GM19328 (cell line): Measurements from ENCODE around the gene LRRC8C.

Experiments
- ATAC-seq: cut with Tn5 transposase; IDR thresholded peaks from one replicate; pipeline ENCODE4 v1.9.1; 2021; ENCODE audit warnings: mild to moderate bottlenecking, moderate library complexity; ENCODE audit not compliant: unreplicated experiment

The LRRC8C gene

DNA sequence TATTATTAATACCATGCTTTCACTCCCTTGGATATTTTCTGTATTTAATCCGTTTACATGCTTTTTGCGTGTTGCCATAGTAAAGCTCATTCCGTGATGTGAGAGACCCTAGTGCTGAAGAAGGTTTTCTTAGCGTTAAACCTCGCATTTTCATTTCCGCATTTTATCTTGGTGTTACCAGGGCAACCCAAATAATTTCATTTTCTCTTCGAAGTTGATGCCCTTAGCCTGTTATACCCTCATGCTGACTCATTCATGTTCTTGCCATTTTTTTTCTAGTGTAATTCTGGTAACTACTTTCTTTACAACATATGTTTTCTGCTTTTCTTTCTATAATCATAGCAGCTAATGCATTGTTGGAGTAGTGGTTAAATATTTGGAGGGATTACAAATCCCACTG is 37.2 kb downstream of the LRRC8C start:
- ATAC-seq, result peak; percentile 96

DNA sequence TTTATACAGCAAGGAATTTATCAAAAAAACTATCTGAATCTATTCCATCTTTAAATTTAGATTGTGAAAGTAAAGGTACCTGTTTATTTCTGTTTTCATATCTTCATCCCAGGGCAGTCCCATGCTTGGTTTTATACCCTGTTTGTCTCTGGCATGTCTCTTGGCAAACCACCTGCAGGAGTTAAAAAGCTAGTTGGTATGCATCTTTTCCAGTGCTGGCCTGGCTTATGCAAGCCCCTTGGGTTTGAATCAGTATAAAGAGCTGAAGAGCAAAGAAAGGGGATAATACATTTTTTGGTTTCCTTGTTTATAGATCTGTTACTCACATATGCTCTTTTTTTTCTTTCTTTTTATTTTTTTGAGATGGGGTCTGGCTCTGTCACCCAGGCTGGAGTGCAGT is 37.8 kb downstream of the LRRC8C start:
- ATAC-seq, result no peak

DNA sequence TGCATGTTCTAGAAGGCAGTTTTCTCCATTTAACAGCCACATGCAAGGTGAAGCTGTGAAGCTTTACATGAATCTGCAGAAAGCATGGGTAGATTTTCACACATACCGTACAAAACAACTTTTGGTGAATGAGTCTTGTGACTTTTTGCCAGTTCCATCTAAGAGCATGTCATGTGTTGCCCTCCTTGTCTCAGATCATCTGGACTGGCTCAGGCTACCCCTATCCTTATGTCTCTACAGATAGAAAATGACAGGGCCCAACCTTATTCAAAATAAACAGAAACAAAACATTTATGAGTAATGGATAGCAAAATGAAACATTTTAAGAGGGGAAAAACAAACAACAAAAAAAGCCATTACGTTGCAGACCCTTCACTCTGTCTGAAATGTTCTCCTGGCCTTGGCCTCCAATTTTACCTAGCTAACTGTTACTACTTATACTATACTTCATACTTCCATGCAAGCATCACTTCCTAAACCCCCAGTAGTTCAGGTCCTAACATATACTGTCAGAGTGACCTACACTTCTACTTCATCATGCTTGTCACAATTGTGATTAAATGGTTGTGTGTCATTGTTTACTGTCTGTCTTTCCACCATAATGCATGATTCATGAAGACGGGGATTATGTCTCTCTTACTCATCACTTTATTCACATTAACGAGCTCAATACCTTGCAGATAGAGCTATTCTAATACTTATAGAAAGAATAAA is 39.0 kb downstream of the LRRC8C start:
- ATAC-seq, result no peak

DNA sequence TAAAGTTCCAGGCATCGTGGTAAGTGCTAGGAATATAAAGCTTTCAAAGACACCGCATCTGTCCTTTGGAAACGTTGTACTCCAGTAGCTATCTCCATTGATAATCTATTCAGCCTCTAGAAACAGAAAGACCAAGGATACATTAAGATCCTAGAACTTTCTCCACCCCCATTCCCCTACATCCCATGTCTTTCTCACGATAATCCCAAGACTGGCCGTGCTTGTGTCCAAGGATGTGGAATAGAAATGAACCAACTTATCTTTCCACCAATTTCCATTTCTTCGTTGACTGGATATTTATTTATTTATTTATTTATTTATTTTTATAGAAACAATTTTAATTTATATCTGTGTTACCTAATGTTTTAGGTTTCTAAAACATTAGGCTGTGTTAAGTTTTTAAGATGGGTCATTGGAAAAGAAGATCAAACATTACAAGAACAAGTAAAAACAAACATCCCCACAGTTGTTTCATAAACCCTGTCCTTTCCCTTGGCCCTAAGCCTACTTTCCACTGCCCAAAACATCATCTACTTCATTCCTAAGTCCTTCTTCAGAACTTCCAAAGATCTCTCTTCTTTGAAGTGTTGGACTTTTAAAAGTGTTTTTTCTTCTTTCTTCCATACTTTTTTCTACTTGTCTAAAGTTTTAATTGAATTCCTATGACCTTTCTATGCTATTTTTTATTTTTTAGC is 39.7 kb downstream of the LRRC8C start:
- ATAC-seq, result no peak

DNA sequence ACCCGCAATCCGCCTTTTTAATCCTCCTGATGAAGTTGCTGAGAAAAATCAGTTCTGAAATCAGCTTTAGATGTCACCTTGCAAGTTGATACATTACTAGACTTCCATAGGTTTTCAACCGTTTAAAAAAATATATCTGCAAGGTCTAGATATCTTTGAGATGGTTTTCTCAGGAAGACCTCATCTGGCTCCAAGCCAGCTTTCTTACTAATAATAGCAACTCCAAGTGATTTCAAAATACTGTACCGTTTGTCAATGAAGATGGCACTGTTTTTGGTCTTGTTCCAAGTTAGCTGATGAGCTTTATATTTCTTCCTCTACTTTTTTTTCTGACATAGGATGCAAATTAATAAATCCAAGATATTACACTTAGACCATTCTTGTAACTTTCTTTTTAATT is 40.3 kb downstream of the LRRC8C start:
- no peak for ATAC-seq

DNA sequence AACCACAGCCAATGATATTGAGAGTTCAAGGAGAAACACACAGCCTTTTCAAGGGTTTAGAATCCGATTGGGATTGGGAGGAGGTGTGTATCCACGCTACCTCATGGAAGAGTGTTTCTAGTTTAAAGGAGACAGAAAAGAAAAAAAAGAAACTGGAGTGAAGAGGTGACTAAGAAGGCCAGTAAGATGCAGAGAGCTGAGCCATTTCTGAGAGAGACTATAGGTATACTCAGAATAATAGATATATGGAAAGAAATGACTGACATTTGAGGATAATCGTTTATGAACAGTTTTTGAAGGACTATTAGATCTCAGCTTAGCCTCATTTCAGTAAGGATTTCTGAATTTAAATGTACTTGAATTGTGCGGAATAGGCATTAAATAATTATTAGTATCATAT is 42.8 kb downstream of the LRRC8C start:
- ATAC-seq, result no peak

DNA sequence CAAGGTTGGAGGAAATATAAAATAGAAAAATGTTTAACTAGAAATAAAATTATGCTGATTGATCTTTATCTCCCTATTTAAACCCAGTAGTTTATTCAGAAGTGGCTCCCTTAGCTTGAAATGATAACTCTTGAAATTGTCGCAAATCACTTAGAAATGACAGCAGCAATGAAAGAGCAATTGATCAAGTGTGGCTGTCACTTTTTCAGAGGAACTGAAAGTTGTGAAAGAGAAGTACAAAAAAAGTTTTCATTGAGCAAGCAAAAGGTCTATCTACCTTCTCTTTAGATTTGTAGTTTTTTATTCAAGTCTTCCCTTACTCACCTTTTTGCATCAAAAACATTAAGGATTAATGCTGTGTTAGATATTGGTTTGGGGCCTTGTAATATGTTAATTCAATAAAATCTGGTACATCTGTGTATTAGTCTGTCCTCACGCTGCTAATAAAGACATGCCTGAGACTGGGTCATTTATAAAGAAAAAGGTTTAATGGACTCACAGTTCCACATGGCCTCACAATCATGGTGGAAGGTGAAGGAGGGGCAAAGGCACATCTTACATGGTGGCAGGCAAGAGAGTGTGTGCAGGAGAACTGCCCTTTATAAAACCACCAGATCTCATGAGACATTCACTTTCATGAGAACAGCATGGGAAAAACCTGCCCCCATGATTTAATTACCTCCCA is 48.3 kb downstream of the LRRC8C start:
- ATAC-seq, result no peak

DNA sequence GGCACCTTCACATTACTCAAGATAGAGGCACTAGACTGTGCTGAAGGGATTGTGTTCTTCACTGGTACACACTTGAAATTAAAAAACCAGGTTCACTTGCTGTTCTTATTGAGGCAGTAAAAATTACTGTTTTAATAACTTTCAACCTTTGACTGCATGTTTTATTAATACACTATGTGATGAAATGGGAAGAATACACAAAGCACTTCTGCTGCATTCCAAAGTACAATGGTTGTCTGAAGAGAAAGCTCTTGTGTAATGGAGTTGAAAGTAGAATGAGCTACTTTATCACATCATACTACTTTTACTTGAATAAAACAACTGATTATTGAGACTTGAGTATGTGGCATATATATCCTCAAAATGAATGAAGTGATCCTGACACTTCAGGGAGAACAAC is 49.7 kb downstream of the LRRC8C start:
- ATAC-seq, result no peak

DNA sequence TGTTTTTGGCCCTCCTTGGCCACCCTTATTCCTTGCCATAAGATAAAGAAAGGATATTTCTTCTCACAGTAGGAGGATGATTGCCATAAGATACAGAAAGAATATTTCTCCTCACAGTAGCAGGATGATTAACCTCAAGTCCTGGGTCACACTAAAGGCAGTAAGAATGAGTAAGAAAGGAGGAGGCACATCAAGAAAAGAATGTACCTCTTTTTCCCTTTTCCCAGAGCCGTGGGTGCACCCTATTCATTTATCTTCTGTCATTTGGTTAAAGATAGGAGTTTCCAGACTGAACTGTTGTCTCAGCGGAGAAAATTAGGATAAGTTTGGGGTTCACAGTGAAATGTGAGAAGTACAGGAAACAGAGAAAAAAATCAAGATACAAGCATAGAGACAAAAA is 52.5 kb downstream of the LRRC8C start:
- ATAC-seq, result no peak

DNA sequence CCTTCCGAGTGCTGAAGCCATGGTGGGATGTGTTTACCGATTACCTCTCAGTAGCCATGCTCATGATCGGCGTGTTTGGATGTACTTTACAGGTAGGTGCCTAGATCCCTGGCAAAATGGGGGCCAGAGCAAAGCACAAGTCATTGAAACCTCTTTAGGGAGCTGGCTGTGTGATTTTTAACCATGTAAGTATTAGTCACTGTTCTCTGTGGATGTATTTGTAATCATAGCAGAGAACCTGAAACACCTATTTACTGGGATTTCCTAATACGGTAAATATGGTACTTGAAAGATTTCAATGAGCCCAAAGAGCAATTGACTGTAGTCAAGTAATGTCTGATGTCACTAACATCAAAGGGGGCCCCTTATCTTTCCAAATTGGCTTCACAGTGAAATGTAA is 53.6 kb downstream of the LRRC8C start:
- ATAC-seq, result no peak

DNA sequence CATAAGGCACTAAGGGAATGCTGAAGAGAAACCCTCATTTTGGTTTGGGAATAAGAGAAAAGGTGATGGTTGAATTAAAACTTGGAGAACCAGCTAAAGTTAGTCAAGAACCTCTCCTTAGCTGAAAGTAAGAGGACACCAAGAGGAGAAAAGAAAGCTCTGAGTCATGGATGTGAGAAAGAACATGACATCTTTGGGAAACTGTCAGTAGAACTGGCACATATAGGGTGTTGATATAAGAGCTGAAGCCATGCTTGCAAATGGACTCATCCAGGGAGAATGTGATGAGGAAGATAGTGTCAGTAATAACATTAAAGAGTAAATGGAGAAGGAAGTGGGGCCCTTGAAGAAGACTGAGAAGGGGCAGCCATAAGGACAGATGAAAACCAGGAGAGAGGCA is 54.3 kb downstream of the LRRC8C start:
- no peak for ATAC-seq

DNA sequence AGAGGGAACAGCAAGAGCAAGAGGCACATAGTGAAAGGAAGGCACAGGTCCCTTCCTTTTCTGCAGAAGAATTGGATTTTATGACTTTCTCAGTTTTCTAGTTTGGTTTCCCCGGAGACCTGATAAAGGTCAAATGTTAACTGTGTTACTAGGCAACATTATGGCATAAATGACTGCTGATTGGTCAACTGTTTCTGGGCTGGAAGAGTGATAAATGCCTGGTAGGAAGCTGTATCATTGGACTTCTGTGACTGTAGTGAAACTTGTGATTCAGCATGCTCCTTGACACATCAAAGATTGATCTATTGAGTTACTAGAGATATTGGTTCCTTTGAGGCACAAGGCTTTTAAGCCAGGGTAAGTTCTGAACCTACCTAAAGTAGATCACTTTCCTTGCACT is 55.7 kb downstream of the LRRC8C start:
- no peak for ATAC-seq

DNA sequence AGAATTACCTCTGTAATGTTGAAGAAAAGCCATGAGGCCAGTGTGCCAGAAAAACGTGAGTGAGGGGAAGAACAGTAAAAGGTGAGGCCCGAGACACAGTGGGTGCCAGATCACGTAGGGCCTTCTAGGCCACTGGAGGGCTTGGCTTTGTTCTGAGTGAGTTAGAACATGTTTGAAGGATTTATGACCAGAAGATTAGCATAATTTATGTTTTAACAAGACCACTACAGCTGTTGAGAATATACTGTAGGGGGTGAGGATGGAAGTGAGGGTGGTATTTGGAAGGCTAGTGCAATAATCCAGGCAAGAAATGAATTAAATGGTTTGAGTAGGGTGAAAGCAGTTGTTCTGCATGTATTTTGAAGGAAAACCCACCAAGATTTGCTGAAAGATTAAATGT is 56.3 kb downstream of the LRRC8C start:
- ATAC-seq, result no peak

DNA sequence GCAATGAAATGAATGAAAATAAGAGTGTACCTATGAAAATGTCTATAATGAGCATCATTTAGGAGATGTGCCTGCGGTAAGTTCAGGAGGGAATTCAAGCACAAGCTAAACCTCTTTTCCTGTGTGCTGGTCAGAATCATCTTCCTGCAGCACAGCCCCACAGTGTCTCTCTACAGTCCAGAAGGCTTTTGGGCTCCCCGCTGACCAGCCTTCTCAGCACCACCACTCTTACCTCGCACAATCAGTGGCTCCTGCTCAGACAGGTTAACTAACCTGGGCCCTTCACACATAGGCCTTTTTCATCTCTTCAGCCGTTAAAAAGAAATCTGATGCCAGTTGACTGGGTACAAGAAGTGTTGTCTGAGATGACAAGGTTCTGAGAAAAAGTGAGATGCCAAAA is 57.7 kb downstream of the LRRC8C start:
- no peak for ATAC-seq

DNA sequence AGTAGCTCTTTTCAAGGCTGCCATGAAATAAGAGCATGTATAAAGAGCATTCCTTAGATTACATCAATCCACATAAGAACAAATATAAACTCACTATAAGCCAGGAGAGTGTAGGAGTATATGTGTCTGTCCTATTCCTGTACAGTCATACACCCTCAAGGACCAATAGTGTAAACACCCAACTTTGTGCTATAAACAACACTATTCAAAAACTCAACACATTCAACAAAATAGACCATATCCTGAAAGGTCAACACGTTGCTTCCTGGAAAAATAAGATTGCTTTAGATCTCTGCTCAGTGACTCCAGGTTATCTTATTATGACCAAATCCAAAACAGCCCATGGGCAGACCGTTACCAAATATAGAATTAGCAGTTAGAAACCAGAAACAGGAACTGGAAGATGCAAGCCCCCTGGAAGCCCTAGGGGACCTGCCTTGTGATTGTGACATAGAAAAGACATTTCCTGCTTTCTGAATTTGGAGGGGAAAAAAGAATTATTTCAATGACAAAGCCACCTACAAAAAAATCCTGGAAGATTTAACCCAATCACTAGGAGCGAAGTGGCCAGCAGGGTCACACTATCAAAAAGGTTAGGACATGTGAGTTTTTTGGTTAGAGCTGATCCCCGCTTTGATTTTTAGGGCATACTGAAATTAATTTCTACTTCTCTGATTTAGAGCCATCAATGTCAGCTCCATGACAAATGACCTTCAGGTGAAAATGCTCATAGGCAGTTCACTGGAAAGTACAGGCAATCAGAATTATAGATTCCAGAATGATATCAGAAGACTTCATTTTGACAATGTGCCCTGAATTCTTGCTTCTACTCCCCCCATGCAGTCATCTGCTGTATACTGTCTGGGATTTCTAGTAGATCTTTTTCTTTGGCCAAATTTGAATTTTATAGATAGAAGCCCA is 59.9 kb downstream of the LRRC8C start:
- ATAC-seq, result no peak

DNA sequence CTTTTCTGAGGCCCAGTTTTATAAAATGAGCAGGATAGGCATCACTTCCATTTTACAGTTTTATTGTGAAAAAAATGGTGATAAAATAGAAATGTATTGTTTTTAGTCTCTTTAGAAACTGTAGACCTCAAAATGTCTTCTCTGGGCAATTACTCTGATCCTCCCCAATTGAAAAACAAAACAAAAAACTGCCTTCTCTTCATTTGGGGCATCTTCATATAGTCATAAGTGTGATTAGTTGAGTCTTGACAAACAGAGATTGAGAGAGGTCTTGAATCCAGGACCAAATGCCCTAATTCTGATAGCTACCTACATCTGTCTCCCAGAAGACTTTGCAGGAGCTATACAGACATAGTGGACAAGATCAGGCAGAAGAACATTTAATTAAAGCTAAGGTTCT is 62.9 kb downstream of the LRRC8C start:
- ATAC-seq, result no peak

DNA sequence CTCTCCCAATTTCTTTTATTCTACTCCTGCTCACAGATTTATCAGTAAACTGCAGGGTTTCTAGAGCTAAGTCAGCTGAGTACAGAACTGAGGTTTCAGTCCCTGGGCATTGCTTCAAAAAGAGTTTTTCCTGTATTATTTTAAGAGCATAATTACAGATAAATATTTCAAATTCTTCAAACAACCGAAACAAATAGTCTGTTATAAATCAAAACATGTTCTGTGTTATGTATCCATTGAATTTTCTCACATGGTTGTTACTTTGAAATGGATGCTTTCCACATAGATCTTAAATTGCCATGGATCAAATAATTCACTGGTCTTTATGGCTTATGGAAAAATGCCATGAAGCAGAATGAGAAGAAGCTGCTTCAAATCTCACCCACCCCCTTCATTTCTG is 64.5 kb downstream of the LRRC8C start:
- ATAC-seq, result no peak

DNA sequence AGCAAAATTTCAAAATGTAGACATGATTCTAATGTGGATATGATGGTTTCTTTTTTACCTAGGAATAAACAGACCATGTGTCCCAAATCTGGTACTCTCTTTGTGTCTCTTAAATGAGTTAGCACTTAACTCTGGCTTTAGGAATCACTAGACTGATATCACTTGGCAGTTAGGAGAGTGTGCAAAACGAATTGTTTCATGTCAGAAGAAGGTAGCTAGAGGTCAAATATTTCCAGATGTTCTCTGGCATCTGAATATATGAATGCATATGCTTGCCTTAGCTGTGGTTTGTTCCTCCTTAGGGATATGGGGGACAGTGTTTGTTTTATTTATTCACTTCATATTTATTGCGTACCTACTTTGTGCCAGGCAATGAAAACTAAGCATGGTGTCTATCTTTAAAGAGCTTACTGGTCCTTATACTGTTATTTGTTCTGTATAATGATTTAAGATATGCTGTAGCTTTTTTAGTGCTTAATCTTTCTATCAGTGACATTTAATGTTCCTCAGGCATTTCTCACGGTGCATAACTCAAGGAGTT is 65.2 kb downstream of the LRRC8C start:
- no peak for ATAC-seq

DNA sequence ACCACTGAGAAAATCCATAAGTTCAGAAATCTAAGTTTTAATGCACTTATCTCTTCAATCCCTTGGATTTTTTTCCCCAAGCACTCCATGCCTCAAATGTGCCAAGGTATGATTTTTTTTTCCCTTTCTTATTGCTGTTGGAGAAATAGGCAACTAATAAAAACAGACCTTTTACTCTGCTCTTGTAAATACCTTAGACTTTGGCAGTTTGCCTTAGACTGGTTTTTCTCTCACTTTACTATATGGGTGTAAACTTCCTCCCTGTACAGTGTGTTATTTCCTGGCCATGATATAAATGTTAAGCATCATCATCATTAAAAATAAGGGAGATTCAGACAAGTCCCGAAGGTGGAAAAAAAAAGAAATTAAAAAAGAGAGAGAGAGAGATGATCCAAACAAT is 65.7 kb downstream of the LRRC8C start:
- ATAC-seq, result no peak

DNA sequence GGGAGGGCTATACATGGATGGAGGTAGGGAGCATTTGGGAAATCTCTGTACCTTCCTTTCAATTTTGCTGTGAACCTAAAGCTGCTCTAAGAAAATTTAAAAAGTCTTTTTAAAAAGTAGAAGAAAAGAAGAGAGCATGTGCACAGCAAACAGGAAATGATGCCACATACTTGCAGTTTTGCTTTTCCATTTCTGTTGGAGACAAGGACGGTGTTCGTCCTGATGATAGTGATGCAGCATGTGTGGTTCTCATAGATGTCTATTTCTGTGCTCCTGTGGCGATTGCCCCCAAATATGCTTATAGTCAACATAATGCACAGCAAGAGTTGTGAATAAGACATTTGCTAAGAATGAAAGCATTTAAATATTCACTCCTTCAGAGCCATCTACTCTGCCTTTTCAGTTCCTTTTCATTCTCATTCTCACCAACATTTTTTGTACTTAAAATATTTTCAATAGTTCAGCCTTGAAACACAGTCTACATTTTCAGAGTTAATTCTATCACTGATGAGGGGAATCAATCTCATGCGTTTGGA is 66.6 kb downstream of the LRRC8C start:
- no peak for ATAC-seq
